Pancreas (tissue), 10 donors: Measurements from ENCODE around the gene HEXB. TPM values are rescaled to one million over a fixed set of nuclear protein-coding genes. Genes with fewer than 3 reads are reported as not detected.
A peak's percentile ranks its signal among the peaks of the same experiment; 100 is the strongest.

Experiments
- ATAC-seq, 4 donors: fragments of 200-7000 bp; cut with Tn5 transposase; one replicate each; pipeline versions ENCODE4 v1.8.0 to v1.9.1; 2020; ENCODE audit warnings: mild to moderate bottlenecking in 4 of 4, moderate library complexity in 4 of 4
- DNase-seq, 6 donors: peaks; one replicate each; pipeline ENCODE4 v3.0.0-alpha.2; 2020
- FAIRE-seq: peaks from 2 replicates; lab custom pipeline; 2012; peaks lifted over from hg19 to GRCh38; lab: Jason Lieb, UNC
- H3K27ac ChIP-seq, 4 donors: fragments of 200-600 bp; sonication (generic); 1 replicate in 3 of 4; 2 replicates in 1 of 4; pipeline versions ENCODE4 v1.5.0 to v1.8.0; 2020
- H3K27me3 ChIP-seq, 4 donors: fragments of 200-600 bp; one replicate each; pipeline ENCODE4 v1.8.0; 2021
- H3K36me3 ChIP-seq, 3 donors: fragments of 200-600 bp; sonication (generic) in 1 of 3; one replicate each; pipeline versions ENCODE4 v1.5.0 to v1.8.0; 2020 to 2021
- H3K4me1 ChIP-seq, 3 donors: fragments of 200-600 bp; one replicate each; pipeline ENCODE4 v1.8.0; 2021
- H3K4me3 ChIP-seq, 4 donors: fragments of 200-600 bp; sonication (generic) in 2 of 4; one replicate each; pipeline versions ENCODE4 v1.5.0 to v1.8.0; 2020 to 2021
- H3K9me3 ChIP-seq, 4 donors: fragments of 200-600 bp; one replicate each; pipeline ENCODE4 v1.8.0; 2021
- CTCF ChIP-seq, 4 donors: fragments of 200-600 bp; sonication (generic) in 3 of 4; IDR thresholded peaks; one replicate each; pipeline versions ENCODE4 v1.5.0 to v1.8.0; 2021; ENCODE audit warnings: antibody characterized with exemption in 4 of 4
- WGBS, 2 donors: extraction: QIAGEN DNeasy Blood & Tissue Kit; methylation state at CpG; one replicate each; pipeline ENCODE4 v1.1.7; 2013; 5-methylcytosine and 5-hydroxymethylcytosine counted together
- intact Hi-C, 3 donors: fragments of 100-400 bp; cut with DNase I; formaldehyde crosslinking; loops; one replicate each; pipeline versions ENCODE4 v1.11.1 to v1.14.2; 2022
- polyA plus RNA-seq, 2 donors: library from polyadenylated mRNA; stranded (reverse); fragments of 200-250 nt; gene quantifications; one replicate each; pipeline ENCODE4 v1.2.3, GENCODE V29; 2013
- total RNA-seq, 6 donors: library from RNA; stranded (reverse); fragmentation: NEBNext Ultra II Directional in 4 of 6; extraction: Animal tissue kit (Norgen Biotek cat#: 25700) in 4 of 6; gene quantifications; one replicate each; pipeline versions ENCODE4 v1.2.1 to v1.2.4, GENCODE V29; 2021 to 2023
- donor health status: healthy with polysubstance abuse.
- donor health status: DM: no; HTN: no; CAD: no; lungs with moderate emphysema.
- donor health status: DM: no; HTN: no; CAD: no.
- donor health status: control.
- donor health status: control.
- donor health status: Bipolar disorder and iron deficiency.
- donor health status: DM: yes; HTN: yes; CAD: no.
- donor health status: DM: no; HTN: no; CAD: no.
- donor health status: DM: no; HTN: no; CAD: no.
- donor health status: DM: yes; HTN: yes; CAD: no.

The HEXB gene
- total and polyA plus RNA-seq, 8 donors = 59.2 to 140 (median 78.4) TPM

DNA sequence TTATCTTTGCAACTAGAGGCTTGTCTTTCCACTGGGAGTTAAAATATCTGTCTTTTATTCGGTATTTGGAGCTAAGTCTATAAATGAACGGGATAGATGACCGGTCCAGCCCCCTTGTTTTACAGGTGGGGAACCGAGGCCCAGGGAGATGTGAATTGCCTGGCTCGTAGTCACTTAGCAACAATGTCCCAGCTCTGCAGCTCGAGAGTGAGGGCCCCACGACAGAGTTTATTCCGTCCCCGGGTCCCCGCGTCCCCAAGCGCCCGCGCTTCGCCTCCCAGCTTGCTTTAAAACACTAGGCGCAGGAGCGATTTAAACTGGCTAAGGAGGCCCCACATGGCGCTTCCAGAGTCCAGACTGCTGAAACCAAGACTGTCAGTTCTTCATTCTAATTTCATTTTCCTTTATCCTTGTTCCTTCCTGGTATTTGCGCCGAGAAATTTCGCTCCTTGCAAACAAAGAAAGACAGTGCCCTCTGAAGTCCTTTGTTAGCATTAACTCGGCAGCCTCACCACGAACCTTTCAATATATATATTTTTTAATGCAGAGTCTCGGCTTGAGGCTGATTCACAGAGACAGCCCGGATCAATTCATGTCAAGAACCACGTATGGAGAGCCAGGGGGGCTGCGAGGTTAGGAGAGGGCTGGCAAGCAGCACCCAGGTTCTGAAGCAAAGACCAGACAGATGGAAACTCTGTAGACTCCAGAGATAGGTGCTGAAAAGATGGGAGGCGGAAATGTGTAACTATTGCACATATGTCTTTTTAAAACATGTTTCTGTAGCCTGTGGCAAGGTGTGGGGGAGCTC is 43.1 kb upstream of the HEXB start:
- peak in 3 of 4 donors; percentile 32 to 56 (median 39) for TF ChIP-seq CTCF (IDR thresholded peaks at IDR 0.05)
- ATAC-seq (peak; percentile 32 to 60 (median 50)), FAIRE-seq (no peak), DNase-seq (peak in 4 of 6 donors; percentile 30 to 65 (median 50))
- peak overlapping the region; percentile 64 to 81 (median 78) for H3K4me3 ChIP-seq
- peak overlapping the region; percentile 32 to 95 (median 70) for H3K27ac ChIP-seq
- peaks cover 0 to 5% (median 0%) of the 10 kb centered on the region in 3 donors for H3K4me1 ChIP-seq
- intact Hi-C loops = loop anchor here in 1 of 3 donors (5.0 to 10.0 kb wide), 2 partner anchors 240 to 587 kb away; no protein-coding TSS in a partner anchor
- no peaks in the 10 kb centered on the region for H3K9me3 ChIP-seq
- no peaks in the 10 kb centered on the region for H3K27me3 ChIP-seq
- H3K36me3 ChIP-seq = no peaks in the 10 kb centered on the region
- WGBS, 2 donors = 4% methylated on average over 28 of the region's 28 CpGs

- H3K27ac ChIP-seq = peak overlapping the region in 1 of 4 donors; percentile 94
These were observed 42.5 kb upstream of the HEXB start for GRCh38 chr5:74642543-74642863.

GRCh38 chr5:74643111-74643562 is 41.9 kb upstream of the HEXB start:
- ATAC-seq (no peak), DNase-seq (no peak), FAIRE-seq (no peak)
- Histone ChIP-seq H3K36me3 (no peaks in the 10 kb centered on the region), H3K4me1 (peaks cover 0 to 5% (median under 1%) of the 10 kb centered on the region in 3 donors), H3K27me3 (no peaks in the 10 kb centered on the region), H3K9me3 (no peaks in the 10 kb centered on the region), H3K4me3 (no peak overlapping the region), H3K27ac (peak overlapping the region in 2 of 4 donors; percentile 33 to 94)
- intact Hi-C loops = loop anchor here in 1 of 3 donors (5.0 to 10.0 kb wide), 2 partner anchors 241 to 588 kb away; no protein-coding TSS in a partner anchor
- TF ChIP-seq CTCF (IDR thresholded peaks at IDR 0.05) = no peak
- WGBS, 2 donors = 54 to 55% methylated on average over 4 of the region's 4 CpGs

More at GRCh38 chr5:74642543-74642863, 42.5 kb upstream of the HEXB start:
- WGBS, 2 donors = 58 to 65% methylated on average over 6 of the region's 6 CpGs
- no peak for DNase-seq
- FAIRE-seq = no peak
- Histone ChIP-seq H3K36me3 (no peaks in the 10 kb centered on the region), H3K9me3 (no peaks in the 10 kb centered on the region), H3K4me1 (peaks cover 0 to 5% (median 0%) of the 10 kb centered on the region in 3 donors), H3K27me3 (no peaks in the 10 kb centered on the region), H3K4me3 (no peak overlapping the region)
- TF ChIP-seq CTCF (IDR thresholded peaks at IDR 0.05) = no peak
- no peak for ATAC-seq
- intact Hi-C loops = loop anchor here in 1 of 3 donors (5.0 to 10.0 kb wide), 2 partner anchors 240 to 588 kb away; no protein-coding TSS in a partner anchor

DNA sequence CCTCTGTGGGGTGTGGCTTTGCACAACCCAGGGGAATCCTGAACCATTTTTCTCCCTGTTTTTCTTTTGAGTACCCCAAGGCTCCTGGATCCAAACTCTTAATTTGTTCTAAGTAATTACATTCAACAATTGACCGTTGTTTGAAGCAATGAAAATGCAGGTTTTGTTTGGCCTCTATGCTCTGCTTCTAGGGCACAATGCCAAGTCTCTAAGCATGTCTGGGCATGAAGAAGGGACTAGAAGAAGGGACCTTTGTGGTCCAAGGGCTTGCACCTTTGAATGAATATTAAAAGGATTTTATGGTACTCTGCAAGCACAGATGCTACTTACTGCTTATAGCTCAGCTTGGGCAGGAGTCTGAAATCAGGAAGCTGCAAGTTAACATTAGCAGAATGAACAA is 37.9 kb upstream of the HEXB start:
- no peak overlapping the region for H3K27ac ChIP-seq
- peaks cover 2 to 33% (median 31%) of the 10 kb centered on the region in 3 donors for H3K4me1 ChIP-seq
- H3K27me3 ChIP-seq = no peaks in the 10 kb centered on the region
- intact Hi-C loops = loop anchor here in 2 of 3 donors (5.0 to 10.0 kb wide), 3 partner anchors 592 to 750 kb away; no protein-coding TSS in a partner anchor
- no peak for DNase-seq
- no peak for TF ChIP-seq CTCF (IDR thresholded peaks at IDR 0.05)
- no peak overlapping the region for H3K4me3 ChIP-seq
- FAIRE-seq = no peak
- H3K9me3 ChIP-seq = no peaks in the 10 kb centered on the region
- ATAC-seq = no peak
- no peaks in the 10 kb centered on the region for H3K36me3 ChIP-seq
- 51 to 60% methylated on average over 1 of the region's 1 CpG for WGBS, 2 donors
